Occipital lobe (tissue), 2 donors: ENCODE data around the gene ETV4. TPM values are rescaled to one million over a fixed set of nuclear protein-coding genes. Genes with fewer than 3 reads are reported as not detected.

ENCODE experiments used
- DNase-seq: peaks from one replicate; lab custom pipeline; 2025; lab: John Stamatoyannopoulos, UW
- total RNA-seq: library from RNA; depleted of rRNA; stranded (reverse); fragments of >200 nt; gene quantifications from one replicate; pipeline ENCODE4 v1.2.3, GENCODE V29; 2014

ETV4 gene
- 1.4 TPM for total RNA-seq

GRCh38 chr17:43546319-43547188 is at the start of gene ETV4:
ETV4 (minus strand) TSS chr17:43546340; CDS start chr17:43545617, 723 bp downstream.
- peak; percentile 89 for DNase-seq

GRCh38 chr17:43595466-43595865 is 49.3 kb upstream of the ETV4 start:
- no peak for DNase-seq

GRCh38 chr17:43591779-43592562 is 45.8 kb upstream of the ETV4 start:
- DNase-seq: no peak

- DNase-seq: no peak
Observed at GRCh38 chr17:43591001-43591400, 44.9 kb upstream of the ETV4 start.

- DNase-seq: no peak
Observed at GRCh38 chr17:43588664-43589435, 42.7 kb upstream of the ETV4 start.

- DNase-seq: no peak
Observed at GRCh38 chr17:43588121-43588520, 42.0 kb upstream of the ETV4 start.

GRCh38 chr17:43587647-43588046 is 41.5 kb upstream of the ETV4 start:
- no peak for DNase-seq

GRCh38 chr17:43584666-43585102 is 38.5 kb upstream of the ETV4 start:
- no peak for DNase-seq

- DNase-seq: no peak
Observed at GRCh38 chr17:43583332-43583731, 37.2 kb upstream of the ETV4 start.

GRCh38 chr17:43581613-43582012 is 35.5 kb upstream of the ETV4 start:
- DNase-seq: no peak

GRCh38 chr17:43581130-43581529 is 35.0 kb upstream of the ETV4 start:
- no peak for DNase-seq

GRCh38 chr17:43579566-43580140 is 33.5 kb upstream of the ETV4 start:
- DNase-seq: no peak

GRCh38 chr17:43578699-43579565 is 32.8 kb upstream of the ETV4 start:
- DNase-seq: no peak

GRCh38 chr17:43578404-43578698 is 32.2 kb upstream of the ETV4 start:
- DNase-seq: no peak

- DNase-seq: no peak
Observed at GRCh38 chr17:43577664-43578403, 31.7 kb upstream of the ETV4 start.

GRCh38 chr17:43576563-43577229 is 30.6 kb upstream of the ETV4 start:
- DNase-seq: no peak

- no peak for DNase-seq
Observed at GRCh38 chr17:43574896-43575525, 28.9 kb upstream of the ETV4 start.

GRCh38 chr17:43574348-43574747 is 28.2 kb upstream of the ETV4 start:
- DNase-seq: no peak
